ENCODE results near the gene NUDT8.
A peak's percentile ranks its signal among the peaks of the same experiment; 100 is the strongest.
"Not testable (repeated sequence)": the region's sequence is repeated elsewhere in the genome, so short reads cannot be mapped to it uniquely, and the experiment has no call there.

Gene NUDT8

DNA sequence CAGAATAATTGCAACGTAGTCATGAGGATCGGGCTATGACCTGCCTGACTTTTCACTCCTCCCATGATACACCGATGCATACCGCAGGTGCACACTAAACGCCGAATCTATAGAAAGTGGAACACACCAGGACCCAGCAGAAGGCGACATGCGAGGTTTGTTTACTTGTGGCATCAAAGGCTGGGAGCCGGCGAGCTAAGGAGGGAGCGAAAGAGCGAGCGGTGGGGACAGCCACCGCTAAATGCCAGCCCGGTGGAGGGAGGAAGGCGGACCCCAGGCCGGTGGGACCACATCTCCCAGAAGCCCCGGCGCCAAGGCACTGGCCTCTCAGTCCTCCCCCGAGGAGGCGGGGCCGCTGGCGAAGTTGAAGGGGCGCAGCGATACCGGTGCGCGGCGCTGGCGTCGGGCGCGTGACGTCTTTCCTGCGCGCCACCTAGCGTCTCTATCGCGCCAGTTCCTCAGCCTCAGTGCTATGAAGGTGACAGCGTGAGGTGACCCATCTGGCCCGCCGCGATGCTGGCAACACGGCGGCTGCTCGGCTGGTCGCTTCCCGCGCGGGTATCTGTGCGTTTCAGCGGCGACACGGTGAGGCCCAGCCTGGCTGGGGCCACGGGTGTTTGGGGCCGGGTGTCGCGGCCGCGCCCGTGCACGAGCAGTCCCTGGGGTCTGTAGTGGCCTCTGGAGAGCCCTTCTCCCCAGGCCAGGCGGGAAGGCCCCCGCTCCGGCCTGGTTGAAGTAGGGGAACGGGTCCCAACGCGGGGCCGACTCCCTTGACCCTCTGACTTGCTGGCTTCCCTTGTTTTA lies 23.0 kb downstream of the NUDT8 start, which contains the start of gene NDUFV1:
TSS of gene NDUFV1 (plus strand) at position 445 of the 804 bp plus-strand sequence. CDS start at position 514, 69 bp downstream.
- intact Hi-C loops (cut with DNase I), result loop anchor here (2.0 kb wide), 1 partner anchor 22 kb away; no protein-coding TSS in a partner anchor
- DNase-seq, result peak; percentile 94 to 100 (median 98)

DNA sequence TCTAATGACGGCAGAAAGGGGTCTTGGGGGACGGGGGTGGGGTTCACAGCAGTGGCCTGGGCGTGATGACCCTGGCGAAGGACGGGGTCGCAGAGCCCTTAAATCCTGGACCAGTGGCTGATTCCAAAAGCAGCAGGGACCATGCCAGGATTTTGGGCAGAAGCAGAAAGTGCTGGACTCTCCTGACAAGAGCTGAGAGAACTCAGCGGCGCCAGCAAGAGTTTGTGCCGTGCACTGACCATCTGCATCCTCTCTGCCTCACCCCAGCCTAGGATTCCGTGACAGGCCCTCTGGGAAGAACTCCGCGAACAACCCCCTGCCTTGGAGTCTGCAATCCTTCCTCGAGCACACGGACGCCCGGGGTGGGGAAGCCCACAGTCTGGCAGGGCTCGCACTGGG lies 23.6 kb downstream of the NUDT8 start:
- DNase-seq, result peak in 1 of 42 donors; percentile 24
- intact Hi-C loops (cut with DNase I), result loop anchor here (2.0 kb wide), 1 partner anchor 21 kb away; no protein-coding TSS in a partner anchor

DNA sequence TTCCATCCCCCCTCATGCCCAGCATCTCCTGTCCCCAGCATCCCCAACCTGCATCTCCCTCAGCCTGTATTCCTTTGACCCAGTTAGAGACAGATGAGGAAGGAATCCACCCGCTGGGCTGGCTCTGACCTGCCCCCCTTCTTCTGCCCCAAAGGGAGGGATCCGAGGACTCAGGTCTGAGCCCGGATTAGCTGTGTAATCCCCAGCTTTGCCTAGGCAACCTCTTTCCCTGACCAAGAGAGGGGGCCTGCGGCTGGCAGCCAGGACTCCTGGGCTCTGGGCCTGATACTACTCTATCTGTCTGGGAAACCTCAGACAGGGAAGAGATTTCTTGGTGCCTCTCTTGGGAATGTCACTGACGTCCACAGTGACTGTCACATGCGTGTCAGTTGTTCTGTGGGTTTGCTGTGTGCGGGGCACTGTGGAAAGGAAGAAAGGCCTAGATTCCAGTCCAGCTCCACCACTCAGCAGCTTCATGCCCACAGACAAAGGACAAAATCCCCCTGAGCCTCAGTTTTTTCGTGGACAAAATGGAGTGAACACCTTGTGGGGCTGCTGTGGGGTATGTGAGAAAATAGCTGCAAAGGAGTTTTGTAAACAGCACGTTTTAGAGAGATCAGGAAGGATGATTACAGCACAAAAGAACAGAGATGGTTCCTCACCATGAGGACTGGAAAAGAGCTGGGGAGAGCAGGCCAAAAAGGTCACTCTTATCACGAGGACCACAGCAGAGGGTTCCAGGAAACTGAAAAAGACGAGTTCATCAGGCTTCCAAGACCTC lies 24.3 kb downstream of the NUDT8 start:
- DNase-seq, result no peak
- intact Hi-C loops (cut with DNase I), result loop anchor here (2.0 kb wide), 1 partner anchor 21 kb away; no protein-coding TSS in a partner anchor

DNA sequence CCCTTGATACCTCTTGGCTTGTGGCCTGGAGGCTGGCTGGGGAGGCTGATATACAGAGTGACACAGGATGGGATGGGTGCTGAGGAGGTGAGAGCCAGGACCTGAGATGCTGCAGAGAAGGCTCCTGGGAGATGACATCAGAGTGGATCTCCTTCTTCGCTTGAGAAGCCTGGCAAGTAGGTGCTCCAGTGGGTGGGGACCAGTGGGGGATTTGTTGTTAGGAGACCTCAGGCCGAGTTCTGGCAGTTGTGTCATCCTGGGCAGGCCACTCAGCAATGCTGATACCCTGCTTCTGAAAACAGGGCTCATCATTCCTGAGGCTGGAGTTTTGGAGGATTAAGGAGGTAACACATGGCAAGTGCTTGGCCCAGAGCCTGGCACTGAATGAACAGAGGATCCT lies 24.9 kb downstream of the NUDT8 start:
- intact Hi-C loops (cut with DNase I), result no loop called here
- no peak for DNase-seq

DNA sequence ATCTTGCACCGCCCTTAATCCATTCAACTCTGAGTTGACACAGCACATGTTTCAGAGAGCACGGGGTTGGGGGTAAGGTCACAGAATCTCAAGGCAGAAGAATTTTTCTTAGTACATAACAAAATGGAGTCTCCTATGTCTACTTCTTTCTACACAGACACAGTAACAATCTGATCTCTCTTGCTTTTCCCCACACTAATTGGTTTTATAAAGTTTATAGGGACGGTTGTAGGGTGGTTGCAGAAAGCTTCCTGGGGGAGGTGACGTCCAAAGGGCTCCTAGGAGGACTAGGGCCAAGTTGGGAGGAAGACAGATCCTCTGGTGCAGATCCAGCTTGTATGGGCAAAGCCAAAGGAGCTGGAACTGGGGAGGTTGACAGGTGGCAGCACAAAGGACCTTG lies 25.6 kb downstream of the NUDT8 start:
- intact Hi-C loops (cut with DNase I); DNase-seq: not testable (repeated sequence)

DNA sequence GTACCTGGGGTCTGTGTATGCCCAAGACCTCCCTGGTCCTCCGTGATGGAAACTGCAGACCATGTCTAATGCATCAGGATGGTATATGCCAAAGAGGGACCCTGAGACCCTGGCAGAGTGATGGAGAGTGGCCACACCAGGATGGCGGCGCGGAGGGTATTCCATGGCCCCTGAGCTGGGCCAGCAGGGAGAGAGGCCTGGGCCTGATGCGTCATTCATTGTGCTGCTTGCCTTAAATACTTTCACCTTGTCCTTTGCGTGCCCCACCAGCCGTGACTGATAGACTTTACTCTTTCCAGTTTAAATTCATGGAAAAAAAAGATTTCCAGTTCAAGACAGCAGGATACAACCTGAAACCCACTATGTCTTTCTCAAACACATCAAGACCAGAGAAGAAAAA lies 28.6 kb downstream of the NUDT8 start:
- intact Hi-C loops (cut with DNase I), result no loop called here
- no peak for DNase-seq

DNA sequence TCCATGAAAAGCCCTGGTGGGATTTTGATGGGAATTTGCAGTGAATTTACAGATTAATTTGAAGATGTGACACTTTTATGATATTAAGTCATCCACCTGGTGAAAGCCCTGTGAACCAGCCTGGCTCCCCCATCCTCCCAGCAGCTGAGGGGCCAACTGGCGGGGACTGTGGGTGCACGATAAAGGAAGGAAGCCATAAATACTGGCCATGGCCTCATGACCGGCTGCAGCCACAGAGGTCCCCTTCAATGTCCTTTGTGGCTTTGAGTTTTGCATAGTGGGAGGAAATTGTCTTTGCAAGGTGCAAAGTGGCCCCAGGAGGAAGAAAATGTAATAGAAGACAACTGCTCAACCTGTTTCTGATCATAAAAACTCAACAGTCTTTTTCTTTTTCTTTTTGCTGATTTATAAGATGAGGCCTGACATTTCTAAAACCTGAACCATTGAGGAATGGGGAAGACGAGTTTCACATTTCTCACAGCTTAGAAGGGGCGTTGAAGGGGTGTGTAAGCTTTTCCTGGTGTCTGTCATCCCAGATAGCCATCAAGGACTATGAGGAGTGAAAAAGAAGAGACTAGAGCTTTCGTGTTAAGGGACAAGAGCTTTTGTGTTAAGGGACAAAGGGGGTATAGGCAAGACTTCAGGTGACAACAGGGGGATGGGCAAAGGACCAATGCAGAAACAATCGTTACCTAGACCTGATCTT lies 29.3 kb downstream of the NUDT8 start:
- intact Hi-C loops (cut with DNase I), result no loop called here
- no peak for DNase-seq

DNA sequence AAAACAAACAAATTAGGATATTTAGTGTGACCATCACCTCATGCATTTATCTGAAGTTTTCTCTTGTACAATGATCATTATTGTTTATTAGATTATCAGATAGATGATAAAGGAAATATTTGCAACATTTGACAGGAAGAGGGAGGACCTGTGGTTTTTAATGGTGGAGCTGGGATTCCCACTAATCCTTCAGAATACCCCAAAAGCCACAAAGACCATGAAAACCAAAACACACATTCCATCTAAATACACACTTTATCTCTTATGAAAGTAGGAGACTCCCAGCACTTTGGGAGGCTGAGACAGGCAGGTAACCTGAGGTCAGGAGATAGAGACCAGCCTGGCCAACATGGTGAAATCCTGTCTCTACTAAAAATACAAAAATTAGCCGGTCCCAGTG lies 30.6 kb downstream of the NUDT8 start:
- DNase-seq, result no peak
- intact Hi-C loops (cut with DNase I), result no loop called here

DNA sequence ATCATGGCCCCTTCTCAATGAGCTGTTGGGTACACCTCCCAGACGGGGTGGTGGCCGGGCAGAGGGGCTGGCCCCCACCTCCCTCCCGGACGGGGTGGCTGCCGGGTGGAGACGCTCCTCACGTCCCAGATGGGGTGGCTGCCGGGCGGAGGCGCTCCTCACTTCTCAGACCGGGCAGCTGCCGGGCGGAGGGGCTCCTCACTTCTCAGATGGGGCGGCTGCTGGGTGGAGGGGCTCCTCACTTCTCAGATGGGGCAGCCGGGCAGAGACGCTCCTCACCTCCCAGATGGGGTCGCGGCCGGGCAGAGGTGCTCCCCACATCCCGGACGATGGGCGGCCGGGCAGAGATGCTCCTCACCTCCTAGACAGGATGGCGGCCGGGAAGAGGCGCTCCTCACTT lies 31.8 kb downstream of the NUDT8 start:
- DNase-seq; intact Hi-C loops (cut with DNase I): not testable (repeated sequence)

DNA sequence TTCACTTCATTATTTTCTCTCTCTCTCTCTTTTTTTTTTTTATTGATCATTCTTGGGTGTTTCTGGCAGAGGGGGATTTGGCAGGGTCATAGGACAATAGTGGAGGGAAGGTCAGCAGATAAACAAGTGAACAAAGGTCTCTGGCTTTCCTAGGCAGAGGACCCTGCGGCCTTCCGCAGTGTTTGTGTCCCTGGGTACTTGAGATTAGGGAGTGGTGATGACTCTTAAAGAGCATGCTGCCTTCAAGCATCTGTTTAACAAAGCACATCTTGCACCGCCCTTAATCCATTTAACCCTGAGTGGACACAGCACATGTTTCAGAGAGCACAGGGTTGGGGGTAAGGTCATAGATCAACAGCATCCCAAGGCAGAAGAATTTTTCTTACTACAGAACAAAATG lies 32.3 kb downstream of the NUDT8 start:
- intact Hi-C loops (cut with DNase I); DNase-seq: not testable (repeated sequence)

DNA sequence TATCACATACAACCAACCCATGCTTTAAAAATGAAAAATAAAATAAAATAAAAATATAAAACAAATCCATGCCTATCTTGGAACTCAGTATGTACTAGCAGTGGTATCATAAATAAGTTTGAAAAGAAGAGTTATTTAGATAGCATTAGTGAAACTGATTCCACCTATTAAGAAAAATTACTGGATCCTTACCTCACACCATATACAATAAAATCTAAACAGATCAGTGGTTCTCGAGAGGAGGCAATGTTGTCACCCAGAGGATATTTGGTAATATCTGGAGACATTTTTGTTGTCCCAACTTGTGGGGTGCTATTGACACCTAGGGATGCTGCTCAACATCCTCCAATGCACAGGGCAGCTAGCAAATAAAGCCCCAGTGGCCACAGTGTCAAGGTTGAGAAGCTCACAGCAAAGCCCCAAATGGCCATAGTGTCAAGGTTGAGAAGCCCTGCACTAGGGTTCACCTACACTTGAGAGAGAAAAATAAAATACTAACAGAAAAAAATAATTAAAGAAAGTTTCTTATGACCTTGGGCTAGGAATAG lies 32.9 kb downstream of the NUDT8 start:
- intact Hi-C loops (cut with DNase I), result no loop called here
- DNase-seq, result no peak

DNA sequence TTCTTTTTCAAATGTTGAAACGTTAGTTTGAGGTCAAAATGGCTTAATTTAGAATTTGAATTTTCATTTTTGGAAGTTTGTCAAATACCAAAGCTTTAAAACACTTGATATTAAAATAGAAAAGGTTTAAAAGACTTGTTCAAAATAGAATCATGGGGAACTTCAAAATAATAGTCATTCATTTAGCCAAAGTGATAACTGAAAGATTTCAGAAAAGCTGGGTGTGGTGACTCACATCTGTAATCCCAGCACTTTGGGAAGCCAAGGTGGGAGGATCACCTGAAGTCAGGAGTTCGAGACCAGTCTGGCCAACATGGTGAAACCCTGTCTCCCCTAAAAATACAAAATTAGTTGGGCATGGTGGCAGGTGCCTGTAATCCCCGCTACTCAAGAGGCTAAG lies 35.3 kb downstream of the NUDT8 start:
- no peak for DNase-seq
- intact Hi-C loops (cut with DNase I), result no loop called here

DNA sequence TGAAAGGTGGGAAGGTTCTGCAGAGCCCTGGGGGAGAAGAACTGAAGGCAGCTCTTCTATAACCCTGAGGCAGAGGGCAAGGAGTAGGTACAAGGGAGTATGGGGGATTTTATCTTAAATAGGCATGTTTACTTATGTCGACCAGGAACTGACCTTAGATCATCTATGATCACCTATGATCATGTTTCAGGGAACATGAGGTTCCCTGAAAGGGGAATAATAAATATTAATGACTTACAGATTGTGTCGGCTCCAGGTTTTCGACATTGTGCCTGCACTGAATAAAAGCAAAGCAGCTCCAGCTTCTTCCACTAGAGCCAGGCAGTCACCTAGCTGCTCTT lies 36.2 kb downstream of the NUDT8 start:
- DNase-seq, result no peak
- intact Hi-C loops (cut with DNase I), result no loop called here

DNA sequence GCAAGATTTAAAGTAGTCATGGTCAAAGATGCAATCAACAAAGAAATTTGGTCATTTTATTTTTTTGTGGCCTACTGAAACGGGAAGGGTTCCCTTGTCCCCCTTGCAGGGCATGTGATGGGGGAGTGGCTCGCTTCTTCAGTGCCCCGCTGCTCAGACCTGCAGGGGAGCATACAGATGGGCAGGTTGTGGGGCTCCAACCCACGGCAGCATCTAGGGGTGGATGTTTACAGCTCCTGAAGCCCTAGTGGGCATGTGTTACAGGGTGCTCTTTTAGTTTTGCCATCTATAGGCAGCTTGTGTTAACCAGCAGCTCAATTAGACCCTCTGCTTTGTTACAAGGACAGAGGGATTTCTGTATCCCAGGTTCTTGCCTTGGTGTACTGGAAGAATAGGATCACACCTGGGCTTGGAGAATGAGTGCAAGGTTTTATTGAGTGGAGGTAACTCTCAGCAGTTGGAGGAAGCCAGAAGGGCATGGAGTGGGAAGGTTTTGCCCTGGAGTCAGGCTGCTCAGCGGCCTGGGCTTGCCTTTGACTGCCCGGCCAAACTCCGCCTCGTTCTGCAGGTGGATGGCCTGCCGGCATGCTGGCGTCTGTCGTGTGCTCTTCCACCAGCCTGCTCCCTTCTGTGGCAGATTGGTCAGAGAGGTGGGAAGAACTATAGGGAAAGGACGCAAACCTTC lies 36.7 kb downstream of the NUDT8 start:
- no peak for DNase-seq
- intact Hi-C loops (cut with DNase I), result no loop called here

DNA sequence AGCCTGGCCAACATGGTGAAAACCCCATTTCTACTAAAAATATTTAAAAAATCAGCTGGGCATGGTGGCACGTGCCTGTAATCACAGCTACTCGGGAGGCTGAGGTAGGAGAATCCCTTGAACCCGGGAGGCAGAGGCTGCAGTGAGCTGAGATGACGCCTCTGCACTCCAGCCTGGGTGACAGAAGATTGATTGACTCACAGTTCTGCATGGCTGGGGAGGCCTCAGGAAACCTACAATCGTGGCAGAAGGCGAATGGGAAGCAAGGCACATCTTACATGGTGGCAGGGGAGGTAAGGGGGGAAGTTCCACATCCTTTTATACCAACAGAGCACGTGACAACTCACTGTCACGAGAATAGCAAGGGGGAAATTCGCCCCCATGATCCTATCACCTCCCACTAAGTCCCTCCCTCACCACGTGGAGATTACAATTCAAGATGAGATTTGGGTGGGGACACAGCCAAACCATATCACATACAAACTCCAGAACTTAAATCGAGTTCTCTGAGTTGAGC lies 40.8 kb downstream of the NUDT8 start:
- intact Hi-C loops (cut with DNase I), result loop anchor here (10.0 kb wide), 1 partner anchor 74 kb away; no protein-coding TSS in a partner anchor
- DNase-seq, result not testable (repeated sequence)

DNA sequence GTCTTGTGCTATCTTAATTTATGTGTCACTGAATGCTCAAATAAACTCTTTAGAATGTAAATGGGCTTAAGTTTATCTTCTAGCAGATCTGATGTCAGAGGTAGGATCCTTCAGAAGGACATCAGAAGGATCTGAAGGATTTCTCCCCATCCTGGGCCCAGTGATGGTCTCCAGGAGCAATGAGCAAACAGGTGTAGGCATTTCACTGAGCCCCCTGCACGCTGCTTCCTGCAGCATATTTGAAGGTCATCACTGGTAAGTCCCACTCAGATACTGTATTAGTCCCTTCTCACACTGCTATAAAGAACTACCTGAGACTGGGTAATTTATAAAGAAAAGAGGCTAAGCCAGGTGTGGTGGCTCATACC lies 41.6 kb downstream of the NUDT8 start:
- intact Hi-C loops (cut with DNase I), result loop anchor here (10.0 kb wide), 1 partner anchor 73 kb away; no protein-coding TSS in a partner anchor
- peak in 1 of 42 donors; percentile 10 for DNase-seq

DNA sequence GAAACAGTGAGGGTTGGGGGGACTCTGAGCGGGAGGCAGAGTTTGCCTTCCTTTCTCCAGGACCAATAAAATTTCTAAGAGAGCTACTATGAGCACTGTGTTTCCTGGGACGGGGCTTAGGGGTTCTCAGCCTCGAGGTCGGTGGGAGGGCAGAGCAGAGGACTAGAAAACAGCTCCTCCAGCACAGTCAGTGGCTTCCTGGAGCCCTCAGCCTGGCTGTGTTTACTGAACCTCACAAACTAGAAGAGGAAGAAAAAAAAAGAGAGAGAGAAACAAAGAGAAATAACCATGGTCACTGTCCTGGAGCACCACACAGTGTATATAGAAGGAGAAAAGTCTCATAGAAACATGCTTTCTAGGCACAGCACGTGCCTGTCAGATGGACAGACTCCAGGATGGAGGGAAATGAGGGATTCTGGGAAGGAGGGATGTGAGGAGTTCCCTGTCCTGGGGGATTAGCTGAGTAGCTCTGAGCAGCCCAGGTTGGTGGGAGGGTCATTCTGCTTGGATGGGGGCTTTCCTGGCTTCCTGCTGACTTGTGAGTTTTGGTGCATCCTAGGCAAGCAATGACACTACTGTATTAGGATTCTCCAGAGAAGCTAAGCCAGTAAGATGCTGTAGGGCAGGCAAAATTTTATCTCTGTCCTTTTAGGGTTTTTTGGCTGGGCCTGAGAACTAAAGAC lies 43.0 kb downstream of the NUDT8 start:
- intact Hi-C loops (cut with DNase I), result loop anchor here (10.0 kb wide), 1 partner anchor 72 kb away; no protein-coding TSS in a partner anchor
- no peak for DNase-seq

DNA sequence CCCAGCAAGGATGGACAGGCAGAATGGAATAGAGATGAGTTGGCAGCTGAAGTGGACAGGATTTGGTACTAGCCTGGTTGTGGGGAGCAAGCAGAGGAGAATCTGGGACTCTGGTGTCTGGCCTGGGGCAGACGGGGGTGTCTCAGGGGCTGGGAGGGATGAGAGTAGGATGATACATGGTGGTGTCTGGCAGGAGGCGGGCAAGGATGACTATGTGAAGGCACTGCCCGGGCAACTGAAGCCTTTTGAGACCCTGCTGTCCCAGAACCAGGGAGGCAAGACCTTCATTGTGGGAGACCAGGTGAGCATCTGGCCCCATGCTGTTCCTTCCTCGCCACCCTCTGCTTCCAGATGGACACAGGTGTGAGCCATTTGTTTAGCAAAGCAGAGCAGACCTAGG lies 43.8 kb downstream of the NUDT8 start:
- no peak for DNase-seq
- intact Hi-C loops (cut with DNase I), result loop anchor here (2.0 to 10.0 kb wide), 2 partner anchors 21 to 71 kb away; partner anchors contain the start of gene NDUFV1
